Fibroblast of villous mesenchyme (primary cell): ENCODE results near the gene TPD52L3. TPM values are rescaled to one million over a fixed set of nuclear protein-coding genes. Genes with fewer than 3 reads are reported as not detected.

Experiments used
- DNase-seq: peaks from one replicate; pipeline ENCODE4 v3.0.0-alpha.2; 2010; ENCODE audit warnings: low read depth
- H3K4me3 ChIP-seq: 2 replicates; pipeline ENCODE4 v1.5.1; 2011; ENCODE audit warnings: low read depth, mild to moderate bottlenecking, low read length
- total RNA-seq: library from RNA; depleted of rRNA; stranded (reverse); fragments of >200 nt; gene quantifications from 2 replicates; pipeline ENCODE4 v1.2.3, GENCODE V29; 2012
- TF ChIP-seq, protein P1 (sequence below): IDR thresholded peaks from 2 replicates; pipeline ENCODE4 v1.5.1; 2012; ENCODE audit warnings: low read depth, mild to moderate bottlenecking, low read length; ENCODE audit not compliant: insufficient read depth

TPD52L3 gene
- total RNA-seq: not detected in 2 replicates

DNA sequence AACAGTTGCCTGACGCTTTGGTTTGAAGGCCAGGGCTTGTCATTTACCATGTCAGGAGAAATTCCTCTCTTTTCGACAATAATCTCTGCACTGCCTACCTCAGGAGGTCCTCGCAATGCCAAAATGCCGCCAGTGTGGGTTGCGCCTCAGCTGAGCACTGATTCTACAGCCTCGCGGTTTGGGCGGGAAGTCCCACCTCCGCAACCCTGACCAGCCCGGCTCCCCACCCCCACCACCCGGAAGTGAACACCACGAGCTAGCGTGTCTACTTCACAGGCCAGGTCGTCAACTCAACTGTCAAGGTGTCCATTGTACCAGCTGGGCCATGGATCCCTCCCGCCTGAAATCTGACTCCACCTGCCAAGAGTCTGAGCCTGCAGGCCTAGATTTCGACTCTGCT is at the start of gene TPD52L3:
TSS of gene TPD52L3 (plus strand) at position 273 of the 400 bp plus-strand sequence. CDS start 221 bp downstream, outside the sequence.
- TF ChIP-seq, protein P1, sequence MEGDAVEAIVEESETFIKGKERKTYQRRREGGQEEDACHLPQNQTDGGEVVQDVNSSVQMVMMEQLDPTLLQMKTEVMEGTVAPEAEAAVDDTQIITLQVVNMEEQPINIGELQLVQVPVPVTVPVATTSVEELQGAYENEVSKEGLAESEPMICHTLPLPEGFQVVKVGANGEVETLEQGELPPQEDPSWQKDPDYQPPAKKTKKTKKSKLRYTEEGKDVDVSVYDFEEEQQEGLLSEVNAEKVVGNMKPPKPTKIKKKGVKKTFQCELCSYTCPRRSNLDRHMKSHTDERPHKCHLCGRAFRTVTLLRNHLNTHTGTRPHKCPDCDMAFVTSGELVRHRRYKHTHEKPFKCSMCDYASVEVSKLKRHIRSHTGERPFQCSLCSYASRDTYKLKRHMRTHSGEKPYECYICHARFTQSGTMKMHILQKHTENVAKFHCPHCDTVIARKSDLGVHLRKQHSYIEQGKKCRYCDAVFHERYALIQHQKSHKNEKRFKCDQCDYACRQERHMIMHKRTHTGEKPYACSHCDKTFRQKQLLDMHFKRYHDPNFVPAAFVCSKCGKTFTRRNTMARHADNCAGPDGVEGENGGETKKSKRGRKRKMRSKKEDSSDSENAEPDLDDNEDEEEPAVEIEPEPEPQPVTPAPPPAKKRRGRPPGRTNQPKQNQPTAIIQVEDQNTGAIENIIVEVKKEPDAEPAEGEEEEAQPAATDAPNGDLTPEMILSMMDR: no peak
- no peak for DNase-seq
- no peak within 1 kb of the TSS for H3K4me3 ChIP-seq

DNA sequence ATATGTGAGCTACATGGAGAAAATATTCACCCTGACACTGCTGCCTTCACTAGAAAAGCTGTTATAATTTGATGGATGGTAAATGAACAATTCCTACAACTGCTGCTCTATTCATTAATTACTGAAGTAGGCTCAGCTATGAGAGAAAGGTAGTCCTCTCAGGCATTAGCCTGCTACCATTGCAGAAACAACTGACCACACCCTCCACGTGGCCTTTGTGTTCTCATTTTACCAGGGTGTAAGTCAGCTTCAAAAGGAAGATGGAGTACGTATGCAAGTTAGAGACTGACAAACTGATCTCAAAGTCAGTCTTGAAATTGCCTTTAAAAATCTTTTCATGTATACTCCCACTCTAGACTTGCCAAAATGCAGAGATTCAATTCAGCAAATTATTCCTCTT is 26.3 kb upstream of the TPD52L3 start:
- H3K4me3 ChIP-seq: no peak overlapping the region
- no peak for DNase-seq
- TF ChIP-seq, protein P1: no peak

- peak; percentile 7 for DNase-seq
- TF ChIP-seq, protein P1: no peak
- no peak overlapping the region for H3K4me3 ChIP-seq
Observed at GRCh38 chr9:6302417-6302816, 25.8 kb upstream of the TPD52L3 start.

- DNase-seq: no peak
- no peak overlapping the region for H3K4me3 ChIP-seq
- TF ChIP-seq, protein P1: no peak
Observed at GRCh38 chr9:6304232-6304631, 23.9 kb upstream of the TPD52L3 start.

DNA sequence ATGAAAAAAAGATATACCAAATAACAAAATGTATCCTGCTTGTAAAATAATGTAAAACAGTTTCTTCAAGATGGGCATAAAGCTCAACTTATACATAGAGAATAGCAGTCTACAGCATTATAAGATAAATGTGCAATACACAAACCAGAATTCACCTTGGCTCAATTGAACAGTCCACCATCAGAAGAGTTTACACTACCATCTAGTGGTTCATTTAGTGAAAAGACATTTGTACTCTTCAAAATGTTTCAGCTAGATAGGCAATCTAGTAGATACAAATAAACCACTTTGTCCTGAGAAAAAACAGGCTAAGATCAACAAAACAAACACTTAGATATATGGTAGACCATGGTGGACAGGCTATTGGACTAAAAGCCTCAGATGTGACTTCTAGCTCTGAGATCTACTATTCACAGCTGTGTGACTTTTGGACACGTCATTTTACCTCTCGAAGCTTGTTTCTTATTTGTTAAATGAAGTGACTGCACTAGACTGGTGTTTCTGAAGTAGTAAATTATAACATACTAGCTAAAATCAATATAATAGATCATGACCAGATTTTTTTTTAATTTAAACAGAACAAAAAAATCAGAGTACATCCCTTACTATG is 22.1 kb upstream of the TPD52L3 start:
- TF ChIP-seq, protein P1: peak; percentile 68
- DNase-seq: peak; percentile 64
- H3K4me3 ChIP-seq: no peak overlapping the region

DNA sequence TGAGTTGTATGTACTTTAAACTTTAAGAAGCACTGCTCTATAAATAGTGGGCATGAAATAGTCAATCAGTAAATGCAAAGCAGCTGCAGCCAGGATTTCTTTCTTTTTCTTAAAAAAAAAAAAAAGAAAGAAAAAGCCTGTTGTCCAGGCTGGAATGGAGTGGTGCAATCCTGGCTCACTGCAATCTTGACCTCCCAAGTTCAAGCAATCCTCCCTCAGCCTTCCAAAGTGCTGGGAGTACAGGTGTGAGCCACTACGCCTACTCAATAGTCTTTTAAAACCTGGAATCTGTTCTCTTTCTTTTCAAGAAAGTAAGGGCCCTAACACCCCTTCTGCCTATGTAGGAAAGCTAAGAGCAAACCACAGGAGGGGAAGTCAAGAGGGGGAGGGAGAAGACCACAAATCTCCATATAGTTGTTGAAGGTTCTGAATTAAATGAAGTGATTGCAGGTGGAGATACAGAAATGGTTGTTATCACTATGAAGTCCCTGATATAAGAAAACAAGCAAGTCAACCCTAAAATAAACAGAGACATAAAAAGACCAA is 20.6 kb upstream of the TPD52L3 start:
- peak; percentile 21 for DNase-seq
- TF ChIP-seq, protein P1: no peak
- no peak overlapping the region for H3K4me3 ChIP-seq
